ENCODE data around the gene UBE2J1.

Gene UBE2J1

DNA sequence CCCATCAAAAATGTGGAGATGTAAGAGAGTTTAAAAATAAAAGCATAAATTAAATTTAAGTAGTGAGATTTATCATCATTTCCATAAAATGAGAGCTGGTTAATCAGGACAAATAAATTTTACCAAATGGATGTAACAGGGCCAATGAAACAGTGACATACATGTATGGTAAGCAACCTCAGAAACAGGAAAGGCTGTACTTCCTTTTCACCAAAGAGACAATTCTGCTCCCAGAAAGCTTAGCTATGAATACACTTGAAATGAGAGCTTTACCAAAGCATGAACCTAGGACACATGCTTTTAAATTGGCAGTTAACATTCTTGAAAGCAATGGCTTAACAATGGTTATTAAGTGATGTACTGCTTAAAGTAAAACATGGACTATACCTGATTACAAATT is 12.1 kb upstream of the UBE2J1 start:
- no peak for DNase-seq (ENCODE audit: low read depth)

DNA sequence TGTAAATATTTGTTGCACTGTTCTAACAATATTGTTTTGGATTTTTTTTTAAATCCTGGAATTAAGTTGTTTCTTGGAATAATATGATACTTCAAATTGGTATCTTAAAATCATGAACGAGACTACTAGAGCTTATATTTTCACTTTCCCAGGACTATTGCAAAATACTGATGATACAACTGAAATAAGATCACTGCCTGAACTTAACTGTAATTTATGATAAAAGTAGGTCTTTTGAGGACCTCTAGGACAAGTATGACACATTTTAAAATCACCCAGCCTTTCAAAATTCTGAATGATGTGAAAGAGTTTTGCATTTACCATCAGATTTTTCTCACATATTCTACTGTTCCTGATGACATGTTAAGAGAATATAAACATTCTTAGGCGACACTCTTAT is 8.6 kb upstream of the UBE2J1 start:
- DNase-seq (ENCODE audit: low read depth) = no peak

DNA sequence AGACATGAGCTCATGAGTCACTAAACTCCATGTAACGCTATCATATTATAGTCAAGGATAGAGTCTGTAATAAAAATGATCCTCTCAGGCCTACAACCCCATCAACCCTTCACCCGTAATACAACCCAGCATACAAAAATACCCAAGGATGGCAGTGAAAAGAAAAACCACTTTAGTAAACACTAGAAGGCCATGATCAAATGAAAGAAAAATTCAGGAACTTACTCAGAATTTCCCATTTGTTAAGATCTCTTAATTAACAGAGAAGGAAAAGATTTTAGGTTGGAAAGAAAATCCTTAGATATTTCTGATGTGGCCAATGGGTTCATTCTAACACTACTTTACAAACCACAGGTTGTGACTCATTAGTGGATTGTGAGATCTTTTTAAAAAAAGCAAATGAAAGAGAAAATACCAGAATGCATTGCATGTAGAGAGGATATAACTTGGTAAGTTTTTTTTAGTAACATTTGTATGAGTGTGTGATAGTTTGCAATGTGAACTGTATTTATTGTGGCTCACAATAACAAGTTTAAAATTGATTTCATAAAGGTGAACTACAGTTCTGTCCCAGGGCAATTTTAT is 8.0 kb upstream of the UBE2J1 start:
- peak; percentile 46 for DNase-seq (ENCODE audit: low read depth)

DNA sequence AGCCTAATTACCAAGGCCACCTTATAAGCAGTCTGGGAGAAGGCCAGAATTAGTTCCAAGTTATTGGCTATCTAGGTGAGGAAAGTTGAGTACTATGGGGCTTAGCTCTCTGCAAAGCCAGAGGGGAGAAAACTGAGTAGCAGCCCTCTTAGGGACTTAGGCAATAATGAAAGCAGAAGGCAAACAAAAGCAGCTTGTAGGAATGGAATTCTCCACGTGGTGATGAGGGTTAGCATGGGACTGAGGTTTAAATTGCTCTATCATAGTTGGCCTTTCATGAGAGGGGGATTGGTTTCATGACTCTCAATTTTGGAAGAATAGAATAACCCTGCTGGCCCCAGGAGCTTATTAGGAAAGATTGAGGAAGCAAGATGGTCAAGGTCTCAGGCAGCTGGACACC is 7.0 kb upstream of the UBE2J1 start:
- no peak for DNase-seq (ENCODE audit: low read depth)

DNA sequence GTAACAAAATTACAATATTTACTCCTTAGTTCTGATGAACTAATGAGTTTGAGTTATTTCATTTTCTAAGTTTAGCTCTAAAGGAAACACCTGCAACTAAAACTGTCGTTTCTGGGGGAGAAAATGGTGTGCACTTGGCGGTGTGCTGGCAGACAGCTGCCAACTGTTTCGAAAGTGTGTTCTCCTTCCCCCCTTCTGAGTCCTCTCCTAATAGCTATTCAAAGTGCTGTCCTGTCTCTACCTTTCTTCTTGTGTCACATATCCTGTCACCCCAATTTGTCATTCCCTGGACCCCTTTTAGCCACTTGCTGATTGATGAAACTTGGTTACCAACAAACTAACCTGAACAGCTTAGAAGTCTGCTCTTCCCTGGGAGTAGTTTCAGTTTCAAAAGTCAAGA is 4.9 kb upstream of the UBE2J1 start:
- no peak for DNase-seq (ENCODE audit: low read depth)

DNA sequence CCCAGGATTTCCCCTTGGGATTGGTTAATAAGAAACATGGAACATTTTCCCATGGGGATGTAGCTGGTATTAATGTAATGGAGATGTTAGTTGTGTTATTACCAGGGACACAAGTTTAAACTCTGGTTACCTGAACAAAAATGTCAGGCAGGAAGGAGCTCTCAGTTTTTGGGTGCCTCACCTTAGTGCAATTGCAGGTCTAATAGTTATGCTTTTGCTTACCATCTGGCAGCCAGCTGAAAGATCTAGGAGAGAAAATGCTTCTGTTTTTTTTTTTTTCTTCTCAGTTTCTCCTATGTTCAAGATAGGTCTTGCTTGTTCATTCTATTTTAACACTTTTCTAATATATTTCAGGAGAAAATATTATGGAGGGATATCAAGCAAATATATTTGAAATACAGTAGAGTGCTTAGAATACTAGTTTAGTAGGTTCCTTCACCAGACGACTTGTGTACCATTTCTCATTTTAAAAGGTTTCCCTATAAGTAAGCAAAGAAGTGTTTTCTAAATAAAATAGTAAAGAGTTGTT is 4.2 kb upstream of the UBE2J1 start:
- DNase-seq (ENCODE audit: low read depth) = no peak

DNA sequence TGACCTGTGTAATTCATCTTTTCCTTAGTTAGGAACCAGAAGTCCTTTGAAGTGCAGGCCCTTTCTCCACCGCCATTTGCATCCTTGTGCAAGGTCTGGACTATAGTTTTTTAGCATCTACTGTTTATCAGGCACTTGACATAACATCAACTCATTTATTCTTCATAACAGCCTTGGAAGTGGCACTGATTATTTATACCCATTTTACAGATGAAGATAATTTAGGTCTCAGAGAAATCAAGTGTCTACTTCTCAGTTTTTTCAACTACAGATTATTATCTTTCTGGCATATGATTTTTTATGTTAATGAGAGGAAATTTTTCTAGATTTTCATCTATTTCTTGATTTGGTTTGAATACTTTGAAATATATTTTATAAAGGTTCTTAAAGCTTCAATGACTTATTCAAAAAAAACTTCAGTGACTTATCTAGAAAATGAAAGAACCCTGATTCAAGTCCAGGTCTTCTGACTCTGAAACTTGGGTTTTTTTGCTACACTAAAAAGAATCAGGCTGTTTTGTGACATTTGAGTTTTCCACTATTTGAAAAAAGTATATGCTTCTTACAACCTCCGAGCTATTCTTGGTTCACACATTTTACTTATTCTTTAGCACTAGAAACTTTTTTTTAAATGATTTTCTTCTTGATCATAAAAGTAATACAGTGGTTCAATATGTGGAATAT is 3.1 kb upstream of the UBE2J1 start:
- DNase-seq (ENCODE audit: low read depth) = no peak

DNA sequence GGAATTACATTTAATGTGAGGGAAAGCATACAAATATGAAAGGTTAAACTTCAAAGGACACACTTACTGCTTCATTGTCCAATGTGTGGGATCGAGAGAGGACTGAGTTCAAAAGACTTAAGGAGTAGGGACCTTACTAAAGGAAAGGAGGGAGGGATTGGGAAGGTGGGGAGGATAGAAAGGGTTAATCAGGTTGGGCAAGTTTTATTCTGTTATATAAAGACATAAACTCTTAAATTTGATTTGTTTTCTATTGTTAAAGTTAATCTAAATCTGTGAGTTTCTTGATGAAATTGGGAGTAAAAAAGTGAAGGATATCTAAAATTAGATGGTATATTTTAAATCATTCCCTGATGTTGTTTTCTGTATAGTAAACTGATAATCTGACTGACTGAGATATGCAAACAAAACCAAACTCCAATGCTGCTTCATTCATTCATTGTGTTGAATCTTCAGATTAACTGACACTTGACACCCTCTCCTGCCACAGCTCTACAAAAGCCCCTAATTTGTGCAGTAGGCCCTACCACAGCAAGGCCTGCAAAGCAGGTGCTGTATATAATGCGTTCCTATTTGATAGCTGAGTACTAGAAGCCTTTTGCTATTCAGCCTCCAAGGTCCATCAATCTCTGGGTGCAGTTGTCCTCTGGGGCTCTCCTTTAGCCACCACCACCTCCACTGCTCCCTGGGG is 1.3 kb upstream of the UBE2J1 start:
- no peak for DNase-seq (ENCODE audit: low read depth)

DNA sequence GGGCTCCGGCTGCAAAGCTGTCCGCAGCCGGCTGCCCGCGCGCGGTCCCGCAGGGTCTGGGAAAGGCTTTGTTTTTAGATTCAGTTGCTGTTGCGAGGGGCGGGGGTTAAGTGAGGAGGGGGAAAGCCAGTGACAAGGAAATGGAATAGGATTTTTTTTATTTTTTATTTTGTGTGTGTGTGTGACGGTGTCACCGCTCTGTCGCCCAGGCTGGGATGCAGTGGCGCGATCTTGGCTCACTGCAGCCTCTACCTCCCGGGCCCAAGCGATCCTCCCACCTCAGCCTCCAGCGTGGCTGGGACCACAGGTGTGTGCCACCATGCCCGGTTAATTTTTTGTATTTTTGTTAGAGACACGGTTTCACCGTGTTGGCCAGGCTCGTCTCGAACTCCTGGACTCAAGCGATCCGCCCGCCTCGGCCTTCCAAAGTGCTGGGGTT is 615 bp upstream of the UBE2J1 start:
- no peak for DNase-seq (ENCODE audit: low read depth)

DNA sequence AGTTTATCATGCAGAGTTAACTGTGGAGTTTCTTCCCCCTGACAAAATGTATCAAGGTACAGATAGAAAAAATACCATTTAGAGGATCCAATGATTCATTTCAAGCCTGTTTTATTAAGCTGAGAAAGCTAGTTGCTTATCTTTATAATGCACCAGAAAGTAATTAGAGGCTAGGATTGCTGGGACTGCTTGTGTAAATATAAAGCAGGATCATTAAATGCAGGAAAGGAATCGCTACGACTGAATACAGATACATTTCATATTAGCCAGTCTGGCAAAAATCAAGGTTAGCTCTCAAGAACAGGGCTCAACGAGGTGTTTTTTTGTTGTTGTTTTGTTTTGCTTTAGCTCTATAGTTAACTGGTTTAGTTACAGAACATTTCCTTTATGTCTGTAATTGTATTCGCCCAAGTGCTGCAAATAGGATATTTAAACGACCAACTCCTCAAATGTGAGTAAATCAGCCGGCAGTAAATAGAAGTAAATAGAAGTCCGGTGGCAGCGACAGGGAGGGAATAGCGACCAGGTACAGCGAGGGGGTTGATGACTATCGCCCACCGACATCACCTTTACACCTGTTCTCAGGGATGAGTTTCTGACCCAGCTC is 748 bp downstream of the UBE2J1 start:
- peak; percentile 18 for DNase-seq (ENCODE audit: low read depth)

DNA sequence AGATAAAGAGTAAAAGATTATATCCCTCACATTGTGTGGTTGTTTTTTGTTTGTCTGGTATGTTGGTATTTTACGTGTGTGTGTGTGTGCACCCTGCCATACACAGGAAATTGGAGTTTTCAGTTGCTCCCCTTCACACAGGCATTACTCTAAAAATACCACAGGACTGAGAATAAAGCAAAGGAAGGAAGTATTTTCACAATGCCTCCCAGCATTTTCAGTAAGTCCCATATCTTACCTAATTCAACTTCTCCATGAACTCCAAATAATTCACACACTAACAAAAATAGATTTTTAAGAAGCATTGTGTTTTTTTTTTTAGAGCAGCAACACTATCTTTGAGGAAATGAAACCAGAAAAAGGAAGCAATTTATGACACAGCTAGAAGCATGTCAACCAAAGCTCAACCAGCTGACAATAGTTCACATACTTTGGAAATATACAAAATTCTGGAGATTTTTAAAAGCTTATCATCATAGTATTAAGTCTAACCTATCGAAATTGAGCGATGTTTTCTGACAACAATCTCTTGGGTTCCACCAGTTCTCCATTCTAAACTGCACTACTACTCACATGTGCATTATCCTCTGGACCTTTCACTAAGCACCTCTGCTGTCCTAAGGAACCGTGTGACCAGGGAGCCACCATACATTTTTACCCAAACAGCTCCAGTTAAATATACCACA is 2.1 kb downstream of the UBE2J1 start:
- peak; percentile 5 for DNase-seq (ENCODE audit: low read depth)

DNA sequence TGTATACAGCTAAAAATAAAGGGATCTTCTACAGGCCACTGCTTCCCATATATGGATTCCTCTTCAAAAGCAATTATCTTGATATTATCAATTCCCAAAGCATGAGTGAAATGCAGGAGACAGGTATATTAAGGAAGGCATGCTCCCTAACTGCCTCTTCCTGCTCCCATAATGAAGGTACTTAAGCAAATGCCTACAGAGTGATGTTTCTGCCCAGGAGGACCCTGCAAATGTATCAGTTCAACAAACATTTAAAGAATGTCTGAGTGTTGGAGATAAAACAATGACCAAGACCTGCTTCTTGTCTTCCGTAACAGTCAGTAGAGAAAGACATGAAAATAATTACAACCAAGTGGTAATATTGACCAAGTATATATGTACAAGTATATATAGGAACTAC is 4.2 kb downstream of the UBE2J1 start:
- peak; percentile 53 for DNase-seq (ENCODE audit: low read depth)

DNA sequence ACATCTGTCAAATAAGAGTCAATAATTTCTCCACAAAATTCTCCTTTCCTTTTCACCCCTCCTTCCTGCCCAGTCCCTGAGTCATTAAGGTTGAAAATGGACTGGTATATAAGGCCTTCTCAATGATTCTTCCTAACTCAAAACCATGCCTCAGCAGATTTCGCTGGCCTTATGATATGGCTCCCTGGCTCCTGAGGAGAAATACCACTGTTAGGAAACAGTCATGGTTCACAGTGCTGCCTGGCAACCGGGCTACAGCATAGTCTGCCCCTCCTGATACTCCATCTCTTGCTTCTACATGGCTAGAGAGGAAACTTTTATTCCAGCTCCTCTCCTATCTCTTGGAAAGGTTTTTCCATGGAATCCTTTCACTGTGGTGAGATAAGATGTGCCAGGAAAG is 4.7 kb downstream of the UBE2J1 start:
- DNase-seq (ENCODE audit: low read depth) = no peak

DNA sequence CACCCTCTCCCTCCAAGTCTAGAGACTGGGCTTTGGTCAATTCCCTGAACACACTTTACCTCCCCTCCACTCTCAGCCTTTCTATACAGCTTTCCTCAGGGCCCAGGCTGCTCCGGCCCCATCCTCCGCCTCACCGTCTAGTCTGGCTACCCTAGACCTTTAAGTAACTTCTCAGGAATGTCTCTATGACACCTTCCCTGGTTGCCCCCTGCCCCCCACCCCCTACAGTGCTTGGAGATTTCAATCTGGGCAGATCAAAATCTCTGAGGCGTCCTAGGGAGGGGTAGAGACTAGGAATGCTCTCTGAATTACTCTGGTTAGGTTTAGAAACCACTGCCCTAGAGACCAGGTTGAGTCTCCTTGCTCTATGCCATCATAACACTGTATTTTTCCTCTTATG is 6.1 kb downstream of the UBE2J1 start:
- no peak for DNase-seq (ENCODE audit: low read depth)

DNA sequence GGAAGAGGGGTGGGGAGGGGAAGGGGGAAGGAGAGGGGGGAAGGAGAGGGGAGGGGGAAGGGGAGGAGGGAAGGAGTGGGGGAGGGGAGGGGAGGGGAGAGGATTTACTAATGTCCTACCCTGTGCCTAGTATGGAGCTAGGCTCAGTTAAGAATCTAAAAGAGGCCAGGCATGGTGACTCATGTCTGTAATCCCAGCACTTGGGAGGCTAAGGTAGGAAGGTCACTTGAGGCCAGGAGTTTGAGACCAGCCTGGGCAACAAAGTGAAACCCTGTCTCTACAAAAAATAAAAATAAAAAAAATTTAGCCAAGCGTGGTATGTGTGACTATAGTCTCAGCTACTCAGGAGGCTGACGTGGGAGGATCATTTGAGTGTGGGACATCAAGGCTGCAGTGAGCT is 13.0 kb downstream of the UBE2J1 start:
- peak; percentile 19 for DNase-seq (ENCODE audit: low read depth)

DNA sequence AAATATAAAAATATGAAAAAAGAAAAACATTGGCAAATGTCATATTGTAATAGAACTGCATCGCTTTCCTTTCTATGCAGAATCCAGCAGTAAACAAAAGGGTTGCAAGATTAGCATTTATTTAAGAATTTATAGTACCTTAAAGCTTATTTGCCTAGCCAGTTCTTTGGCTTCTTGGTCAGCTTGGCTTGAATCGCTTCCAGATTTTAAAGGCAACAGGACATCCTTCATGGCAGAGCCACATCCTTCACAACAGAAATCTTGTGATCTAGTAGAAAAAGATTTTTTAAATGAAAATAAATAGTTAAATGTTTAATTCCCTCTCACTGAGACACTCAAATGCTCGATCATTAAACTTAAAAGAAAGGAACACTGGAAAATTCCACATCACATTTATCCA is 17.4 kb downstream of the UBE2J1 start:
- DNase-seq (ENCODE audit: low read depth) = no peak

DNA sequence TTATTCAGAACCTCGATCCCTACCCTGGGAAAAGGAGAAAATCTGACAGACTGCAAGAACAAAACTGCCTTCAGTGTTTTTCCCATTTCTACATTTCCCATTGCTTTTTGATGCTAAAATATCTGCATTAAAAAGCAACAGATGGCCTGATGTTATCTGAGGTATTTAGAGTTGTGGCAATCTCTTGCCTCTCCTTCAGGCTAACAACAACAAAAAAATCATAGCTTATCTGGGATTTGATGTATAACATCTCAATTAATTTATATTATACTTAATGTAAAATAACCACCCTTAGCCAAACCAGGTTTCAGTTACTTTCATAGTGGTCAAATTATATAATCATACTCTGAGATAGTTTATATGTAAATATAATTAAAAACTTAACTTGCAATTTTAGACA is 21.6 kb downstream of the UBE2J1 start:
- no peak for DNase-seq (ENCODE audit: low read depth)

DNA sequence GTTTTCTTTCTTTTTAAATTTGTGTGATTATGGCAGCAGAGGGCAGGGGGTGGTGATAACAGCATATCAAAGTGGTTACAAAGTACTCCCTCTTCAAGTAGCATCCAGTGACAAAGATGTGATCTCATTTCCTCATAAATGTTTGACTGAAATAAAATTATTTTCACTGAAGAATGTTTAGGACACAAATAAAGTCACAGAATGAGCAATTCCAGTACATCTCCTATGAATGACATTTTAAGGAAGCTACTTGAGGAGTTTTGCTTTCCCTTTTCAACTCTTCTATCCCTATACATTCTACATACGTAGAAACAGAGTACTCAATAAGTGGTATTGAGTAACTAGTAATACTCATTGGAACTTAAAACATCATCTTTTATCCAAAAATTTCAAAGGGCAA is 23.5 kb downstream of the UBE2J1 start:
- no peak for DNase-seq (ENCODE audit: low read depth)

DNA sequence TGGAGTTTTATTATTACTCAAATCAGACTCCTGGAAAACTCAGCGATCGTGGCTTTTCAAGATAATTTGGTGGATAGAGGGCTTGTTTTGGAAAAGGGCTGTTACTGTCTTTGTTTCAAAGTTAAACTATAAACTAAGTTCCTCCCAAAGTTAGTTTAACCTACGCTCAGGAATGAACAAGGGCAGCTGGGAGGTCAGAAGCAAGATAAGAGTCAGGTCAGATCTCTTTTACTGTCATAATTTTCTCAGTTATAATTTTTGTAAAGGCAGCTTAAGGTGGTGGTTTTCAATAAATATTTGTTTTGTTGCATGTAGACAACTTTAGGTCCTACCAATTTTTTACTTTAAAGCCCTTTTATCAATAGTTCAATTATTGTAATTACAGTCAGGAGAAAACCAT is 28.2 kb downstream of the UBE2J1 start:
- no peak for DNase-seq (ENCODE audit: low read depth)

DNA sequence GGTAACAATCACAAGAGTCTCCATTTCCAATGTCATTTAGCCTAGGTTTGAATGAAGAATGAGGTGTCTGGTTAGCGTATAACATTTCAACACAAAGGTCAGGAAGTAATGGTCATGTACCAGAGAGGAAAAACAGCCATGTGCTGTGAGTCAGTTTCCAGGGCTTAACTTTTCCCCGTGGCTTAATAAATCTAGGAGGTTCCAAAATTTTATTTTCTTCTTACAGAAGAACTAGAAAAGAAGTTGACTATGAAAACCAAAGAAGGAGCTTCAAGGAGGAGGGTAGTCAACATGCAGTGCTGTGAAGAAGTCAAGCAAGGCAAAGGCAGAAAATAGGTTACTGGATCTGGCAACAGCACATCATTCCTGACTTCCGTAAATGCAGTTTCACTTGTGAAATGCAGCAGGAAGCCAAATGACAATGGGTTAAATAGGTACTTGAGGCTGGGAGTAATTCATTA is 29.0 kb downstream of the UBE2J1 start:
- DNase-seq (ENCODE audit: low read depth) = peak; percentile 27

DNA sequence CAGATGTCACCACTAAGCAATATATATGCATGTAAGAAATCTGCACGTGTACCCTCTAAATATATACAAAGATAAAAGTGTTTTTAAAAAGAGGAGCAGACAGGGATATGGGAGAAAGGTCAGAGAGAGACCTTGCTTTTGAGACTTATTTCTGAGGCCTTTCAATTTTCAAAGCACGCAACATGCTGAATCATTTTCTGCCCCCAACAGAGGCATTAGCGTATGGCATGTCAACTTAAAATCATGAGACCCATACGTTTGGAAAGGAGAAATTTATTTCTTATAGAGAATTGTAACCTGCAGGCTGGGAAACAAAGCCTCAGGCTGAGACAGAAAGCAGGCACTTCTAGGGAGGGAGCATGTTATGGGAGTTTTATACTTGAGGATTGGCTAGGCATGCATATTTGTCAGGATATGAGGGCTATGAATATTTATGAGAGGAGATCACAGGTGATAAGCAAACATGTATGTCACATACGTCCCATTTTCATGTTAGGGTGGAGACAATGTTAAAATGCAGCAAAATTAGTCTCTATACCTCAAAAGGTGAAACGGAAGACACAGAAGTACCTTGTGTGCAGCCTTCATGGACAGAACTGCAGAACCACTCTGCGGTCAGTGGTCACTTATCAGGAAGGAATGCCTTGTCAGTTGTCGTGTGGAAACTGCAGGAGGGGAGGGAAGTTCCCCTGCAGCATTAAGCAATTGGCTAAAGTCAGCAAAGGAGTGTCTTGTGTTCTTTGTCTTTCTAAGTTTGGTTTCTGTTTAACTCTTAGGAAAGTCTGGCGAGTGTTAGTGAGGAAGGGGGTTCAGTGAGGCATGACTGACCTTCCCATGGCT is 31.2 kb downstream of the UBE2J1 start:
- DNase-seq (ENCODE audit: low read depth) = no peak
